T-helper 1 cell (primary cell): ENCODE data around the gene AGXT2.
"Not testable (repeated sequence)": the region's sequence is repeated elsewhere in the genome, so short reads cannot be mapped to it uniquely, and the experiment has no call there.

Experiments used
- DNase-seq, 5 donors: peaks; one replicate each; pipeline ENCODE4 v3.0.0-alpha.2; 2012 to 2020

The AGXT2 gene

DNA sequence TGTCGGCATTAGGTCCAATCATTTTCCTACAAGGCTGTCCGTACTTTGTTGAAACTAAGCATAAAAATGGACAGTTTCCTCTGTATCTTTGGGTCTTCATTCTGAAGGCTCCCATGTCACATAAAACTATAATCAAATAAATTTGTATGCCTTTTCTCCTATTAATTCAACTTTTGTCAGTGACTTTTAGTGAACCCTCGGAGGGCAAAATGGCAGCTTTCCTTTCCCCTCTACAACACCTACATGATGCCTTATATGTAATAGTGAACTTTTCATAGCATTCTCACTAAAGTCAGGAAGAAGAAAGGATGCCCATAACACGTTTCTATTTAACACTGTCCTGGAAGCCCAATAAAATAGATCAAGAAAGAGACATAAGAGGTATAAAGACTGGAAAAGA lies 5.1 kb upstream of the AGXT2 start:
- no peak for DNase-seq

GRCh38 chr5:35050541-35051126 lies 2.9 kb upstream of the AGXT2 start:
- no peak for DNase-seq

DNA sequence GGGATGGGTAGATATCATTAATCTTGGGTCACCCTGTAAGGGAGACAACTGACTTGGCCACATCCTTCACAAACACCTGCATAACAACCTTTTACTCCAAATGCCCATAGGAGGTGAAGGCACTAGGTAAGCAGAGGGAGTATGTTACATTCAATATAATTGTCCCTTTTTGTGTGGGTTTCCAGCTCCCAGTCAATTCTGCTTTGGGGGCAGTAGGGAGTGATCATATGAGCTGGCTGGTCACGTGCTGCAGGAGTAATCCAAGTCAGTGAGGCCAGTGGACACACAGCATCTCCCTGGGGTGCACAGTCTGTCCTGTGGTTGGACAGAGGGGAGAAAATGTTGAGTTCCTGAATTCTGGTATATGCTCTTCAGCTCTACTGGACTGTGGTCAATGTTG lies 1.2 kb upstream of the AGXT2 start:
- DNase-seq: no peak

GRCh38 chr5:35046774-35047173 lies 975 bp downstream of the AGXT2 start:
- DNase-seq: no peak

DNA sequence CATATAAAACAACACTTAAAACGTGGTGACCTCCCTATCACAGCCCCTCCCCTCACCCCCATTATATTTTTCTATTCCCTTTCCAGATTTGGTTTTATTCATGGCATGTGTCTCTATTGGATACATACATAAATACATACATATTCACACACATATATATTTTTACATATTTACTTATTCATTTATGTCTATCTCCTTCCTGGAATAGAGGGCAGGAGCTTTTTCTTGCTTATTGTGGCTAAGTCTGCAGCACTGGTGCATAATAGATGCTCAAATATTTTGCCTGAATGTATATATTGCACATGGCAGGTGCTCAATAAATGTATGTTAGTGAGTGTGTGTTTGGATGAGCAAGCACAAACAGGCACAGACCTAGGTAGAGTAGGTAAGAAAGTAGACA lies 2.5 kb downstream of the AGXT2 start:
- no peak for DNase-seq

- no peak for DNase-seq
Observed at GRCh38 chr5:35044649-35045048, 3.1 kb downstream of the AGXT2 start.

GRCh38 chr5:35042781-35043180 lies 5.0 kb downstream of the AGXT2 start:
- no peak for DNase-seq

DNA sequence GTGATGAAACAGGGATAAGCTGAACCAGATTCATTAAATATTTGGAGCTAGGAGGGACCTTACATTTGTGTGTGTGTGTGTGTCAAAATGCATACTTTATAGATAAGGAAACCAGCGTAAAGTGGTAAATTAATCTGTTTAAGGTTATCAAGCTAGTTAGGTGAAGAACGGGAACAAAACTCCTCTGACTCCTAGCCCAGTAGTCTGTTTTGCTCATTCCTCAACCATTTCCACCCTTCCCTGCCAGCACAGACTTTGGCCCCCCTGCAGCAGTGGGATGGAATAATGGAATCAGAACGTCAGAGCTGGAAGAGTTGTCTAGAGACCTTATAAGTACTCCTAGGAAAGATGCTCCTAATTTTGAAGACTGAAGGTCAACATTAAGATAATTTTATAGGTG lies 6.5 kb downstream of the AGXT2 start:
- no peak for DNase-seq

DNA sequence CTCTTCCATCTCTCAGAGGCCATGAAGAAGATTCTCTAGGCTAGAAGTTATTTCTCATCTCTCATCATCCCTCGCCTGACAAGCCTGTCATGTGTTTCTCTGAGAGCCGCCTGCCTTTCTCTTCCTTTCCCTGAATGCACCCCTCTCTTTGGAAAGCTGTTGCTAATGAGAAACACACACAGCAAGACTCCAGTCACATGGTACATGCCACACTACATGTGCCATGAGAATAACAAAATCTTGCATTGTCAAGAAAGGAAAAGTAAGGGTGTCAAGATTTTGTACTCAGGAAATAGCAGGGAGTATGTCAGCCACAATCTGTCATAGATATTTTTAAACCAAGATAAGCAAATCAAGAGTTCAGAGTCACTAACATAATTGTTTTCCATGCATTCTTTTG lies 8.9 kb downstream of the AGXT2 start:
- no peak for DNase-seq

- DNase-seq: no peak
Observed at GRCh38 chr5:35036536-35036935, 11.2 kb downstream of the AGXT2 start.

DNA sequence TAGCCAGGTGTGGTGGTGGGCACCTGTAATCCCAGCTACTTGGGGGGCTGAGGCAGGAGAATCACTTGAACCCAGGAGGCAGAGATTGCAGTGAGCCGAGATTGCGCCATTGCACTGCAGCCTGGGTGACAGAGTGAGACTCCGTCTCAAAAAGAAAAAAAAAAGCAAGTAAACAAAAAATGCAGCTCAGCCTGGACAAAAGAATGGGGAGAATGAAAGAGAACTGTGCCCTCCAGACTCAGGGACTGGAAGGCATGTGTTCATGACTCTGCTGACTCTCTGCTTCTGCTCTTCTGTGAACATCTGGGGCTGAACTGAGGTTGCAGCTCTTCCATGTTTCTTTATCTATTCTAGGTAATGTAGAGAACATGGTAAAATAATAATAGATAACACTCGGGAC lies 11.8 kb downstream of the AGXT2 start:
- DNase-seq: not testable (repeated sequence)

GRCh38 chr5:35035271-35035670 lies 12.5 kb downstream of the AGXT2 start:
- DNase-seq: no peak

- DNase-seq: no peak
Observed at GRCh38 chr5:35032356-35032755, 15.4 kb downstream of the AGXT2 start.

GRCh38 chr5:35031276-35031675 lies 16.5 kb downstream of the AGXT2 start:
- no peak for DNase-seq

DNA sequence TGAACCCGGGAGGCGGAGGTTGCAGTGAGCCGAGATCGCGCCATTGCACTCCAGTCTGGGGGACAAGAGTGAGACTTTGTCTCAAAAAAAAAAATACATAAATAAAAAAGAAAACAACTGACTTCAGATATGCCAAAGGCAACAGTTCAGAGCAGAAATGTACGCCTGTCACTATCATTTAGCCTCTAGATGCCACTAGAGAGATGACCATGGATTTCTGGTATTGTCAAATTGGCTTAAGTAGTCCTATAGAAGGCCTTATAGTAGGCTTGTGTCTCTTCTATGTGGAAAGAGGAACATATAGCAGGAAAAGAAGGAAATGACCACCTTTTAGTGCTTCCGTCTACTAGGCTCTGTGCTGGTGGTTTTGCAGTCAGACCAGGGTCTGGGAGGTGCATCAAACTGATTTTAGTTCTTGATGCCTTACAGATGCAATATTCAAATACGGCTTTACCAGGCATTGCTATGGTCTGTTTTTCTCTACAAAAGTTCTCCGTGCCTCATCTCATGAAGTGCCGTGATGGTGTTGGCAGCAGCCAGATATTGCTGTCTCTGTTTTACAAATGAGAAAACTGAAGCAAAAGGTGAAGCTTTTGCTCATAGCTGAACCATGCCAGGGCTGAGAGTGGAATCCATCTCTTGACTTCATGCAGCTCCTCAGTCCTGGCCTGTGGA lies 17.2 kb downstream of the AGXT2 start:
- no peak for DNase-seq

DNA sequence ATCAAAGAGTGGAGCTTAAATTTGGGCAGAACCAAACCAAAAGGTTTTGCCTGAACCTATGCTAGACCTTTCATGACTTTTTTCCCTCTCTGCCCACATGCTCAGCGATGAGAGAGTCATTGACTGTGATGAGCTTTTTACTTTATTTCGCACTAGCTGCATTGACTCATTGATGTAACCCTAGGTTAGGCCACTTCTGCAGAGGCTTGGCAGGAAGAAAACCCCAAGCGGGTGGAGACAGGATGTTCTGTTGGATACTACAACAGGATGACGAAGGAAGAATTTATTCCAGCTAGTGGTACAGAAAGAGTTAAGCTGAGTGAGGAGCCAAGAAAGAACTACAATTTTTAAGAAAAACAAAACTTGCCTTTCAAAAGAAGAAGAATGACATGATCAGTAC lies 18.4 kb downstream of the AGXT2 start:
- DNase-seq: no peak

GRCh38 chr5:35026941-35027340 lies 20.8 kb downstream of the AGXT2 start:
- DNase-seq: no peak

DNA sequence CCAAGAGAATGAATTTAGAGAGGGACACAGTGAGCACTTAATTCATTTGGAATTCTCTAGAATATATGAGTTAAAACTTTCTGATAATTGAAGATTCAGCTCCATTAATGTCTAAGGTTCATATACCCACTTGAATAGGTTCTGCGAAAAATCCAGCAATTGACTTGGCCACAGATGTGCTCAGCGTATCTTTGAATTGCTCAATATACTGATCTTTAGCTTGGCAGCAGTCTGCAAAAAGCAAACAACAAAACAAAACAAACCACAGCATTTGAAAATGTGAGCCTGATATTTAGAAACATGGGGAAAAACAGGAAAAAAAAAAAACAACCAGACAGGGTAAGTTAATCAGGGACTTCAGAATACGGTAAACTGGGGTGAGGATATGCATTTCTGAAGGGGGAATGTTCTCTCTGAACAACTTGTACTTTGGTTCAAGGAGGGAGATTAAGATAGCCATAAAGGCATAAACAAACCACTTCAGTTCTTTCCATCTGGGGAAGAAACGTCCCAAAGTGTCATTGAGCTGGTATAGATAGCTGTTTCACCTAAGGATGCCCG lies 21.4 kb downstream of the AGXT2 start:
- DNase-seq: no peak

DNA sequence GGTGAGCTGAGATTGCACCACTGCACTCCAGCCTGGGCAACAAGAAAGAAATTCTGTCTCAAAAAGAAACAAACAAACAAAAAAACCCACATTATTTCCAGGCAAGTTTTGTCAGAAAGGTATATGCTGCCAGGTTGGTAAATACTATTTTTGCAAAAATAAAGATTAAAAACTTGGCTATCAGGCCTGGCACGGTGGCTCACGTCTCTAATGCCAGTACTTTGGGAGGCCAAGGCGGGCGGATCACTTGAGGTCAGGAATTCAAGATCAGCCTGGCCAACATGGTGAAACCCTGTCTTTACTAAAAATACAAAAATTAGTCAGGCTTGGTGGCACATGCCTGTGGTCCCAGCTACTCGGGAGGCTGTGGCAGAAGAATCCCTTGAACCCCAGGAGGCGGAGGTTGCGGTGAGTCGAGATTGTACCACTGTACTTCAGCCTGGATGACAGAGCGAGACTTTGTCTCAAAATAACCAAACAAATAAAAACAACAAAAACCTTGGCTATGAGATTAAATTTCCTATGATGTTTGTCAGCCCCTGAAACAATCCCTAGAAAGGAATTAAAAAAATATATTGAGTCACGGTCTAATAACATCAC lies 22.7 kb downstream of the AGXT2 start:
- no peak for DNase-seq

DNA sequence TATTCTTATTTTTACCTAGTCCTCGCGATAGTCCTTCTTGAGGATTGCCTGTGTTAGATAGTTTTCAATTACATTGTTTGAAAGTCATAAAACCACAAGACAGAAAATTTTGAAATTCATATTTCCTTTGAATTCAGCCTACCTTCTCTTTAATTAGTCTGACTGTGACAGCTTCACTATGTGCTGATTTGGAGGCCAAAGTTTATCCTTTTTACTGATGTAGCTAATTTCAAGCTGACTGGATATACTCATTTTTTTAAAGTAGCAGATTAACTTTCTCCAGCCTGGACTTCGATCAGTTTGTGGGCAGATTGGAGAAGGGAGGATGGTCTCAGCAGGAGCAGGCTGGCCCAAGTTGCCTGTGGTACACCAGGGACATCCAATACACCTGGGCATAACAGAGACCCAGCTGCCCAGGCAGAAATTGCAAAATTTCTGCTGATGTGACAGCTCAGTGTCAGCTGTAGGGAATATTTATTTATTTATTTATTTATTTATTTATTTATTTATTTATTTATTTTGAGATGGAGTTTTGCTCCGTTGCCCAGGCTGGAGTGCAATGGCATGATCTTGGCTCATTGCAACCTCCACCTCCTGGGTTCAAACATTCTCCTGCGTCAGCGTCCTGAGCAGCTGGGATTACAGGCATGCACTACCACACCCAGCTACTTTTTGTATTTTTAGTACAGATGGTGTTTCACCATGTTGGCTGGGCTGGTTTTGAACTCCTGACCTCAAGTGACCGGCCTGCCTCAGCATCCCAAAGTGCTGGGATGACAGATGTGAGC lies 24.2 kb downstream of the AGXT2 start:
- no peak for DNase-seq

- DNase-seq: no peak
Observed at GRCh38 chr5:35016174-35017051, 31.3 kb downstream of the AGXT2 start.

- no peak for DNase-seq
Observed at GRCh38 chr5:35015063-35015462, 32.7 kb downstream of the AGXT2 start.
